ENCODE data around the gene PACRG. TPM values are rescaled to one million over a fixed set of nuclear protein-coding genes. Genes with fewer than 3 reads are reported as not detected.

Gene PACRG
- total RNA-seq (2013; cell fraction: nucleolus; rRNA removed): not detected in 2 replicates
- not detected in 2 replicates for total RNA-seq (2014; rRNA removed)
- total RNA-seq (2014; rRNA removed; fragmentation: Illumina TruSeq; extraction: Trizol): not detected in 2 replicates
- total RNA-seq (2021): not detected in 2 replicates
- not detected for polyA plus RNA-seq (2011; ENCODE audit: low read depth)
- polyA plus RNA-seq (2011; rRNA removed): not detected in 2 replicates
- polyA plus RNA-seq (2011; cell fraction: cytosol; rRNA removed): not detected in 2 replicates
- polyA plus RNA-seq (2011; cell fraction: nucleus; rRNA removed): not detected in 2 replicates
- polyA plus RNA-seq (2012): not detected in 2 replicates
- polyA plus RNA-seq (2014; fragmentation: Illumina TruSeq; extraction: Trizol): not detected in 2 replicates
- polyA plus RNA-seq (2014; fragmentation: Nextera tagmentation; extraction: Ambion mirVana): not detected
- polyA plus RNA-seq (2014; rRNA removed): not detected in 2 replicates
- not detected for polyA plus RNA-seq (2016; fragmentation: Nextera tagmentation; extraction: Ambion mirVana)
- polyA minus RNA-seq (2011; rRNA and poly(A)+ RNA removed): not detected in 2 replicates
- not detected in 2 replicates for polyA minus RNA-seq (2011; cell fraction: cytosol; rRNA and poly(A)+ RNA removed)
- not detected in 2 replicates for polyA minus RNA-seq (2011; cell fraction: nucleus; rRNA and poly(A)+ RNA removed)
- Bru-seq, nascent RNA: percentile 1 among the genes with signal in this experiment
- percentile 1 among the genes with signal in this experiment for BruChase-seq, experiment 1, labeled RNA remaining after a 6-hour chase
- BruChase-seq, experiment 2, labeled RNA remaining after a 2-hour chase: percentile 1 among the genes with signal in this experiment
- long read RNA-seq, experiment 1: 0 reads
- long read RNA-seq, experiment 2, partial matches to known transcripts: 0 of 2 reads
- long read RNA-seq, experiment 2, other reads (novel, unspliced or antisense): 2 of 2 reads

- POLR2A ChIA-PET: no interaction called here
- peak in 1 of 2 experiments; percentile 38; a peak in 1 of 4 replicates for TF ChIP-seq BHLHE40 (IDR thresholded peaks at IDR 0.05; ENCODE audit: borderline replicate concordance in 1 of 2, low read depth in 2 of 2, low read length in 1 of 2)
- peak; percentile 81 for TF ChIP-seq CREM (IDR thresholded peaks at IDR 0.05; ENCODE audit: low read depth)
- peak; percentile 91 for TF ChIP-seq CREB1 (IDR thresholded peaks at IDR 0.05; ENCODE audit: low read depth)
- peak; percentile 70; the same call in 1 of the 2 replicates for TF ChIP-seq DPF2 (IDR thresholded peaks at IDR 0.05)
- TF ChIP-seq EGR1 (IDR thresholded peaks at IDR 0.05; ENCODE audit: borderline replicate concordance in 1 of 2, low read depth in 2 of 2, low read length in 2 of 2): peak in 1 of 2 experiments; percentile 96; a peak in 2 of 3 replicates
- TF ChIP-seq ETV6 (conservative IDR thresholded peaks at IDR 0.05 in 1 of 2, IDR thresholded peaks at IDR 0.05 in 1 of 2; ENCODE audit: borderline replicate concordance in 1 of 2, low read depth in 1 of 2): no peak
- 0 out of 2 replicates have a peak, but pooled peaks have one; percentile 16 for TF ChIP-seq STAT1 (conservative IDR thresholded peaks at IDR 0.05)
- no peak for TF ChIP-seq CBFB (IDR thresholded peaks at IDR 0.05; ENCODE audit: low read depth)
- TF ChIP-seq, protein P1, sequence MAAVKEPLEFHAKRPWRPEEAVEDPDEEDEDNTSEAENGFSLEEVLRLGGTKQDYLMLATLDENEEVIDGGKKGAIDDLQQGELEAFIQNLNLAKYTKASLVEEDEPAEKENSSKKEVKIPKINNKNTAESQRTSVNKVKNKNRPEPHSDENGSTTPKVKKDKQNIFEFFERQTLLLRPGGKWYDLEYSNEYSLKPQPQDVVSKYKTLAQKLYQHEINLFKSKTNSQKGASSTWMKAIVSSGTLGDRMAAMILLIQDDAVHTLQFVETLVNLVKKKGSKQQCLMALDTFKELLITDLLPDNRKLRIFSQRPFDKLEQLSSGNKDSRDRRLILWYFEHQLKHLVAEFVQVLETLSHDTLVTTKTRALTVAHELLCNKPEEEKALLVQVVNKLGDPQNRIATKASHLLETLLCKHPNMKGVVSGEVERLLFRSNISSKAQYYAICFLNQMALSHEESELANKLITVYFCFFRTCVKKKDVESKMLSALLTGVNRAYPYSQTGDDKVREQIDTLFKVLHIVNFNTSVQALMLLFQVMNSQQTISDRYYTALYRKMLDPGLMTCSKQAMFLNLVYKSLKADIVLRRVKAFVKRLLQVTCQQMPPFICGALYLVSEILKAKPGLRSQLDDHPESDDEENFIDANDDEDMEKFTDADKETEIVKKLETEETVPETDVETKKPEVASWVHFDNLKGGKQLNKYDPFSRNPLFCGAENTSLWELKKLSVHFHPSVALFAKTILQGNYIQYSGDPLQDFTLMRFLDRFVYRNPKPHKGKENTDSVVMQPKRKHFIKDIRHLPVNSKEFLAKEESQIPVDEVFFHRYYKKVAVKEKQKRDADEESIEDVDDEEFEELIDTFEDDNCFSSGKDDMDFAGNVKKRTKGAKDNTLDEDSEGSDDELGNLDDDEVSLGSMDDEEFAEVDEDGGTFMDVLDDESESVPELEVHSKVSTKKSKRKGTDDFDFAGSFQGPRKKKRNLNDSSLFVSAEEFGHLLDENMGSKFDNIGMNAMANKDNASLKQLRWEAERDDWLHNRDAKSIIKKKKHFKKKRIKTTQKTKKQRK (IDR thresholded peaks at IDR 0.05; ENCODE audit: low read depth, low read length): no peak
- TF ChIP-seq EZH2 (IDR thresholded peaks at IDR 0.05; ENCODE audit: borderline replicate concordance, control insufficient read depth, low read depth, low read length): no peak
- TF ChIP-seq REST (IDR thresholded peaks at IDR 0.05; ENCODE audit: low read depth, low read length): peak; percentile 46; the same call in 1 of the 2 replicates
- TF ChIP-seq TARDBP (IDR thresholded peaks at IDR 0.05; ENCODE audit: borderline replicate concordance): peak; percentile 62; the same call in 1 of the 2 replicates
Measured at GRCh38 chr6:162727322-162728182, at the start of gene PACRG, which contains the start of gene PRKN. Gene PACRG, plus strand, starts transcription at chr6:162727974. Gene PRKN, minus strand, starts transcription at chr6:162727766.

More at GRCh38 chr6:162727322-162728182, at the start of gene PACRG, which contains the start of gene PRKN:
- FAIRE-seq (peak; percentile 85), ATAC-seq (peak; percentile 99), DNase-seq (ENCODE audit: low read depth, low spot score) (peak; percentile 61)
- H2AFZ ChIP-seq (ENCODE audit: control insufficient read depth, low read depth, low read length): peak within 1 kb of the TSS; percentile 90
- WGBS (ENCODE audit: insufficient coverage, insufficient replicate concordance, low lambda C conversion rate, missing lambda C conversion rate): 6% methylated on average over 38 of the region's 84 CpGs
- no peaks in the 10 kb centered on the region for H4K20me1 ChIP-seq (ENCODE audit: control insufficient read depth, insufficient read depth)
- SMC1A ChIA-PET (ENCODE audit: uncharacterized antibody, unreplicated experiment): no interaction called here
- no peaks in the 10 kb centered on the region for H3K9me3 ChIP-seq (replicated peaks; ENCODE audit: control insufficient read depth, insufficient read depth, low read length)
- H3K4me3 ChIP-seq: peak within 1 kb of the TSS; percentile 63
- H3K36me3 ChIP-seq (ENCODE audit: control insufficient read depth in 2 of 2, insufficient read depth in 2 of 2, low read length in 1 of 2): no peaks in the 10 kb centered on the region
- H3K4me2 ChIP-seq (ENCODE audit: control insufficient read depth, insufficient read depth): peak within 1 kb of the TSS; percentile 94
- peak within 1 kb of the TSS; percentile 44; the same call in 1 of the 2 replicates for H3K9ac ChIP-seq (ENCODE audit: control insufficient read depth, insufficient read depth, low read length)
- in situ Hi-C loops (cut with MboI) (no loop called here), intact Hi-C loops (cut with micrococcal nuclease; ENCODE audit: unreplicated experiment) (no loop called here)
- CTCF ChIA-PET: no interaction called here
- H3K79me2 ChIP-seq (ENCODE audit: control insufficient read depth, insufficient read depth, low read length): no peaks in the 10 kb centered on the region
- no TSS peak for BruUV-seq (replicated peaks)
- RAD21 ChIA-PET (ENCODE audit: unreplicated experiment): no interaction called here
- no peak within 1 kb of the TSS for H3K27ac ChIP-seq (ENCODE audit: control insufficient read depth, insufficient read depth)
- H3K4me1 ChIP-seq (ENCODE audit: control insufficient read depth, insufficient read depth, low read length): no peaks in the 10 kb centered on the region
- no peaks in the 10 kb centered on the region for H3K27me3 ChIP-seq (replicated peaks in 1 of 2; ENCODE audit: control insufficient read depth in 2 of 2, insufficient read depth in 2 of 2, low read length in 1 of 2)
